Activated CD4-positive, alpha-beta T cell treated with anti-CD3 and anti-CD28 coated beads, Interleukin-2, amount 50 U/mL, for 1 hour (primary cell): ENCODE results near the gene CDC14B.
A peak's percentile ranks its signal among the peaks of the same experiment; 100 is the strongest.
"Not testable (repeated sequence)": the region's sequence is repeated elsewhere in the genome, so short reads cannot be mapped to it uniquely, and the experiment has no call there.

ENCODE experiments used
- DNase-seq: peaks from one replicate; pipeline ENCODE4 v3.0.0-alpha.2; 2020

Gene CDC14B

GRCh38 chr9:96582199-96582598, 37.4 kb downstream of the CDC14B start:
- DNase-seq: not testable (repeated sequence)

GRCh38 chr9:96581786-96582185, 37.9 kb downstream of the CDC14B start:
- DNase-seq: no peak

- DNase-seq: no peak
Observed at GRCh38 chr9:96581301-96581700, 38.3 kb downstream of the CDC14B start.

GRCh38 chr9:96574931-96575351, 44.7 kb downstream of the CDC14B start:
- no peak for DNase-seq

- no peak for DNase-seq
Observed at GRCh38 chr9:96574455-96574854, 45.2 kb downstream of the CDC14B start.

- no peak for DNase-seq
Observed at GRCh38 chr9:96567203-96567700, 52.4 kb downstream of the CDC14B start.

- peak; percentile 76 for DNase-seq
Observed at GRCh38 chr9:96566498-96567202, 53.0 kb downstream of the CDC14B start.

- DNase-seq: no peak
Observed at GRCh38 chr9:96565671-96566497, 53.8 kb downstream of the CDC14B start.

GRCh38 chr9:96564217-96564616, 55.4 kb downstream of the CDC14B start:
- no peak for DNase-seq

- no peak for DNase-seq
Observed at GRCh38 chr9:96559339-96559943, 60.2 kb downstream of the CDC14B start.

- DNase-seq: no peak
Observed at GRCh38 chr9:96557921-96558320, 61.7 kb downstream of the CDC14B start.

- no peak for DNase-seq
Observed at GRCh38 chr9:96556701-96557461, 62.8 kb downstream of the CDC14B start.

- DNase-seq: no peak
Observed at GRCh38 chr9:96555567-96556386, 63.9 kb downstream of the CDC14B start.

GRCh38 chr9:96554801-96555566, 64.7 kb downstream of the CDC14B start:
- DNase-seq: no peak

- DNase-seq: no peak
Observed at GRCh38 chr9:96554326-96554725, 65.3 kb downstream of the CDC14B start.

- DNase-seq: no peak
Observed at GRCh38 chr9:96553070-96553469, 66.6 kb downstream of the CDC14B start.

- DNase-seq: no peak
Observed at GRCh38 chr9:96551403-96551802, 68.2 kb downstream of the CDC14B start.

GRCh38 chr9:96550659-96551058, 69.0 kb downstream of the CDC14B start:
- DNase-seq: no peak

- DNase-seq: not testable (repeated sequence)
Observed at GRCh38 chr9:96543131-96543530, 76.5 kb downstream of the CDC14B start.

- DNase-seq: no peak
Observed at GRCh38 chr9:96540106-96540505, 79.5 kb downstream of the CDC14B start.

GRCh38 chr9:96532173-96532572, 87.5 kb downstream of the CDC14B start:
- no peak for DNase-seq
